SH-SY5Y (cell line): ENCODE results near the gene ARHGEF3.

Experiments used
- GATA2 ChIP-seq: IDR thresholded peaks from 2 replicates; pipeline ENCODE4 v1.6.1; 2011; ENCODE audit warnings: mild to moderate bottlenecking, low read depth, low read length
- GATA3 ChIP-seq: IDR thresholded peaks from 2 replicates; pipeline ENCODE4 v1.6.1; 2011; ENCODE audit warnings: low read depth, mild to moderate bottlenecking, low read length, moderate library complexity

DNA sequence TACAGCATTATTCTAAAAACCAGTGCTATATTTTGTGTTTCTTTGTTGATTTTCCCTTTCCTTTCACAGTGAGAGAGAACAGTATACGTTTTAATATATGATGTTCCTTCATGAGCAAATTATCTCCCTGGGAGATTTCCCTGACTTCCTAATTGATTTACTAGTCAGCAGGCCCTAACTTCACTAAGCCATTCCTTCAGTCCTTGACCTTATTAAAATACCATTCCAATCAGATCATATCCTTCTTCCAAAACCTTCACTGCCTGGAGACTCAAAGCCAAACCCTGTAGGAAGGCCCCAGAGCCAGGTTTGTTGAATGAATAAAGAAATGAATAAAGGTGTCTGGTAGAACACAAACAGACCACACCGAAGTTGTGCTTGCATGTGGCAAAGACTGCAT is 43.8 kb upstream of the ARHGEF3 start:
- TF ChIP-seq GATA3 (no peak), GATA2 (no peak)
